HEK293T (cell line): Measurements from ENCODE around the gene GRIK2.

Experiments
- CTBP1 ChIP-seq: fragments of 450-650 bp; IDR thresholded peaks from 2 replicates; pipeline ENCODE4 v1.6.1; 2016; ENCODE audit warnings: borderline replicate concordance
- SP1 ChIP-seq: fragments of 450-650 bp; IDR thresholded peaks from 2 replicates; pipeline ENCODE4 v1.6.1; 2017
- TARDBP ChIP-seq: fragments of 450-650 bp; IDR thresholded peaks from 2 replicates; pipeline ENCODE4 v1.6.1; 2016
- ZNF384 ChIP-seq: fragments of 450-650 bp; IDR thresholded peaks from 2 replicates; pipeline ENCODE4 v1.6.1; 2016
- TF ChIP-seq, protein P1 (sequence below): fragments of 450-650 bp; IDR thresholded peaks from 2 replicates; pipeline ENCODE4 v1.6.1; 2016

DNA sequence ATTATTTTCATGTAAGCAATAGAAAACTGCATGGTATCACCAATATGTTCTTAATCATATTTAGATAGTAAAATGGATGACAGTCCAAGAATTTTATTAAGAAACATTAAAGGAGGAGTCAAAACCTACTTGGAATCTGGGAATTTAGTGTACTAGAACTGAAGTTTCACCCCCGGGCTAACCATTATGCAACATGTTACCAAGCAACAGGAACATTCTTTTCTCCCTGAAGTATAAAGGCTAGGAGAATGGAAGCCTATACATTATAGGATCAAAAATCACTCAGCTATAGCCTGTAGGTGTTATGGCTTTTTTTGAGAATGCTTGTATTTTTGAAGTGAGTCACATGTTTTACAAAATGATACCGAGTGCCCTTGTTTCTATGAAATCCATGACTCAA, 538.3 kb downstream of the GRIK2 start:
- TF ChIP-seq ZNF384 (no peak), SP1 (no peak), CTBP1 (no peak), TARDBP (no peak)
- TF ChIP-seq, protein P1, sequence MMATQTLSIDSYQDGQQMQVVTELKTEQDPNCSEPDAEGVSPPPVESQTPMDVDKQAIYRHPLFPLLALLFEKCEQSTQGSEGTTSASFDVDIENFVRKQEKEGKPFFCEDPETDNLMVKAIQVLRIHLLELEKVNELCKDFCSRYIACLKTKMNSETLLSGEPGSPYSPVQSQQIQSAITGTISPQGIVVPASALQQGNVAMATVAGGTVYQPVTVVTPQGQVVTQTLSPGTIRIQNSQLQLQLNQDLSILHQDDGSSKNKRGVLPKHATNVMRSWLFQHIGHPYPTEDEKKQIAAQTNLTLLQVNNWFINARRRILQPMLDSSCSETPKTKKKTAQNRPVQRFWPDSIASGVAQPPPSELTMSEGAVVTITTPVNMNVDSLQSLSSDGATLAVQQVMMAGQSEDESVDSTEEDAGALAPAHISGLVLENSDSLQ, result no peak
